GM15510 (cell line): ENCODE data around the gene BCAP31.

Source experiments
- POLR2A ChIP-seq: IDR thresholded peaks from 3 replicates; pipeline ENCODE4 v1.6.1; 2011; ENCODE audit warnings: borderline replicate concordance; ENCODE audit not compliant: insufficient read length; ENCODE audit errors: extremely low read depth

The BCAP31 gene

GRCh38 chrX:153739754-153740486 is 15.7 kb upstream of the BCAP31 start:
- no peak for TF ChIP-seq POLR2A

GRCh38 chrX:153738056-153738605 is 13.9 kb upstream of the BCAP31 start:
- TF ChIP-seq POLR2A, result no peak

GRCh38 chrX:153736871-153737441 is 12.8 kb upstream of the BCAP31 start:
- TF ChIP-seq POLR2A, result no peak

GRCh38 chrX:153736071-153736820 is 12.1 kb upstream of the BCAP31 start:
- no peak for TF ChIP-seq POLR2A

- TF ChIP-seq POLR2A, result no peak
These were observed 11.1 kb upstream of the BCAP31 start for GRCh38 chrX:153735274-153735673.

- no peak for TF ChIP-seq POLR2A
These were observed 10.7 kb upstream of the BCAP31 start for GRCh38 chrX:153734871-153735270.

- TF ChIP-seq POLR2A, result no peak
These were observed 9.6 kb upstream of the BCAP31 start for GRCh38 chrX:153733651-153734240.

- TF ChIP-seq POLR2A, result no peak
These were observed 8.2 kb upstream of the BCAP31 start for GRCh38 chrX:153732401-153732800.

- TF ChIP-seq POLR2A, result no peak
These were observed 7.6 kb upstream of the BCAP31 start for GRCh38 chrX:153731845-153732215.

- TF ChIP-seq POLR2A, result no peak
These were observed 7.1 kb upstream of the BCAP31 start for GRCh38 chrX:153731117-153731844.

- no peak for TF ChIP-seq POLR2A
These were observed 4.9 kb upstream of the BCAP31 start for GRCh38 chrX:153728951-153729631.

- no peak for TF ChIP-seq POLR2A
These were observed 3.9 kb upstream of the BCAP31 start for GRCh38 chrX:153728095-153728494.

GRCh38 chrX:153727123-153727931 is 3.1 kb upstream of the BCAP31 start:
- TF ChIP-seq POLR2A, result no peak

- TF ChIP-seq POLR2A, result no peak
These were observed 2.3 kb upstream of the BCAP31 start for GRCh38 chrX:153726286-153727122.
